HepG2 (cell line): ENCODE data around the gene ABHD12. TPM values are rescaled to one million over a fixed set of nuclear protein-coding genes. Genes with fewer than 3 reads are reported as not detected.
A peak's percentile ranks its signal among the peaks of the same experiment; 100 is the strongest.

Experiments
- ATAC-seq: fragments of 200-7000 bp; cut with Tn5 transposase; 3 replicates; pipeline ENCODE4 v1.9.1; 2020; ENCODE audit warnings: mild to moderate bottlenecking, moderate library complexity
- BruUV-seq: library from RNA; stranded (reverse); fragments of 400-500 nt; replicated peaks from 2 replicates; lab custom pipeline; 2021; lab: Mats Ljungman, UMichigan
- CTCF ChIA-PET: fragments of 300-600 bp; formaldehyde crosslinking; extraction: SDS; loops from one replicate; lab custom pipeline; 2021; ENCODE audit warnings: low total read pairs, inconsistent platforms, low intra/inter-chr PET ratio; lab: Yijun Ruan, JAX
- POLR2A ChIA-PET: fragments of 350-600 bp; sonication (Branson Sonifier 250); formaldehyde crosslinking; loops from one replicate; lab custom pipeline; 2020; ENCODE audit warnings: antibody characterized with exemption, inconsistent platforms; lab: Yijun Ruan, JAX
- DNase-seq: peaks from one replicate; pipeline ENCODE4 v3.0.0-alpha.2; 2015; ENCODE audit warnings: low spot score
- FAIRE-seq: peaks from 3 replicates; lab custom pipeline; 2011; peaks lifted over from hg19 to GRCh38; lab: Jason Lieb, UNC
- H2AFZ ChIP-seq: one replicate; pipeline ENCODE4 v1.6.1; 2011; ENCODE audit warnings: low read length, inconsistent platforms
- H3K27ac ChIP-seq: fragments of 300-600 bp; 3 replicates; pipeline ENCODE4 v1.8.0; 2011; ENCODE audit warnings: mixed run types, mild to moderate bottlenecking, mixed read lengths, low read length, inconsistent platforms; ENCODE audit not compliant: insufficient read depth; ENCODE audit errors: extremely low read length
- H3K27me3 ChIP-seq, 2 experiments: fragments of 200-600 bp in 1 of 2; 2 replicates in 1 of 2; 3 replicates in 1 of 2; pipeline versions ENCODE4 v1.6.0 to v1.8.0; 2011; ENCODE audit warnings: low read length in 2 of 2, mild to moderate bottlenecking in 2 of 2, moderate library complexity in 2 of 2, inconsistent platforms in 1 of 2; ENCODE audit not compliant: insufficient read depth in 2 of 2, control insufficient read depth in 1 of 2
- H3K36me3 ChIP-seq, 2 experiments: fragments of 200-600 bp in 1 of 2; replicated peaks in 1 of 2; 2 replicates in 1 of 2; 3 replicates in 1 of 2; pipeline versions ENCODE4 v1.5.1 to v1.8.0; 2011; ENCODE audit warnings: low read length in 2 of 2, inconsistent platforms in 1 of 2; ENCODE audit not compliant: insufficient read depth in 2 of 2, control insufficient read depth in 1 of 2
- H3K4me1 ChIP-seq: 2 replicates; pipeline ENCODE4 v1.5.1; 2012; ENCODE audit warnings: low read length, inconsistent platforms; ENCODE audit not compliant: insufficient read depth
- H3K4me2 ChIP-seq: 2 replicates; pipeline ENCODE4 v1.6.0; 2011; ENCODE audit warnings: low read depth, low read length, inconsistent platforms
- H3K4me3 ChIP-seq, 3 experiments: fragments of 200-600 bp in 1 of 3; sonication (generic), shearing (Covaris generic) in 1 of 3; replicated peaks in 1 of 3; 2 replicates each; pipeline ENCODE4 v1.5.1; 2011 to 2016; ENCODE audit warnings: low read length in 3 of 3, inconsistent platforms in 2 of 3, low read depth in 2 of 3, mild to moderate bottlenecking in 2 of 3, control low read depth in 1 of 3, mixed read lengths in 1 of 3; ENCODE audit not compliant: insufficient read depth in 1 of 3
- H3K79me2 ChIP-seq: one replicate; pipeline ENCODE4 v1.6.1; 2011; ENCODE audit warnings: low read length, inconsistent platforms; ENCODE audit not compliant: insufficient read depth
- H3K9ac ChIP-seq: 2 replicates; pipeline ENCODE4 v1.6.0; 2011; ENCODE audit warnings: mild to moderate bottlenecking, low read depth, low read length, inconsistent platforms; ENCODE audit not compliant: insufficient read depth
- H3K9me3 ChIP-seq: 2 replicates; pipeline ENCODE4 v1.5.1; 2012; ENCODE audit warnings: mild to moderate bottlenecking, low read length
- H4K20me1 ChIP-seq: 2 replicates; pipeline ENCODE4 v1.6.0; 2011; ENCODE audit warnings: inconsistent platforms, mild to moderate bottlenecking, low read length, moderate library complexity; ENCODE audit not compliant: insufficient read depth
- CCAR2 ChIP-seq: fragments of 200-400 bp; formaldehyde crosslinking; optimal IDR thresholded peaks from 2 replicates; pipeline ENCODE3; 2018; ENCODE audit warnings: low read depth, mild to moderate bottlenecking, low read length, moderate library complexity
- HBP1 ChIP-seq: IDR thresholded peaks from 2 replicates; pipeline ENCODE4 v1.6.1; 2016; ENCODE audit warnings: low read depth, control low read depth
- HDAC1 ChIP-seq: sonication (generic); formaldehyde crosslinking; IDR thresholded peaks from 2 replicates; pipeline ENCODE4 v1.5.1; 2020; ENCODE audit warnings: mild to moderate bottlenecking, missing genetic modification reagents
- HINFP ChIP-seq: sonication (generic); formaldehyde crosslinking; IDR thresholded peaks from 2 replicates; pipeline ENCODE4 v1.4.0; 2020; ENCODE audit warnings: low read depth, mild to moderate bottlenecking, missing genetic modification reagents
- KMT2A ChIP-seq: sonication (generic); formaldehyde crosslinking; IDR thresholded peaks from 2 replicates; pipeline ENCODE4 v1.4.0; 2020; ENCODE audit warnings: missing genetic modification reagents
- LCORL ChIP-seq, 2 experiments: fragments of 450-650 bp in 1 of 2; sonication (generic) in 1 of 2; formaldehyde crosslinking in 1 of 2; IDR thresholded peaks; 2 replicates each; pipeline versions ENCODE4 v1.5.0 to v1.6.1; 2017 to 2020; ENCODE audit warnings: antibody characterized with exemption in 1 of 2, missing genetic modification reagents in 1 of 2
- NFATC3 ChIP-seq: sonication (generic); formaldehyde crosslinking; IDR thresholded peaks from 2 replicates; pipeline ENCODE4 v1.5.1; 2020; ENCODE audit warnings: mild to moderate bottlenecking, missing genetic modification reagents
- NFIC ChIP-seq: IDR thresholded peaks from 2 replicates; pipeline ENCODE4 v1.6.1; 2012; ENCODE audit warnings: mild to moderate bottlenecking, low read length, inconsistent platforms
- SETDB1 ChIP-seq: sonication (generic); formaldehyde crosslinking; IDR thresholded peaks from 2 replicates; pipeline ENCODE4 v1.5.1; 2020; ENCODE audit warnings: missing genetic modification reagents, mild to moderate bottlenecking, borderline replicate concordance
- SP1 ChIP-seq, 2 experiments: fragments of 450-650 bp in 1 of 2; sonication (generic) in 1 of 2; formaldehyde crosslinking in 1 of 2; IDR thresholded peaks; 2 replicates each; pipeline versions ENCODE4 v1.4.0 to v1.6.1; 2016 to 2020; ENCODE audit warnings: missing genetic modification reagents in 1 of 2
- YEATS4 ChIP-seq: sonication (generic); formaldehyde crosslinking; IDR thresholded peaks from 2 replicates; pipeline ENCODE4 v1.4.0; 2020; ENCODE audit warnings: missing genetic modification reagents, borderline replicate concordance
- ZNF264 ChIP-seq: sonication (generic); formaldehyde crosslinking; IDR thresholded peaks from 2 replicates; pipeline ENCODE4 v1.4.0; 2020; ENCODE audit warnings: missing genetic modification reagents
- ZNF280D ChIP-seq: sonication (generic); formaldehyde crosslinking; IDR thresholded peaks from 2 replicates; pipeline ENCODE4 v1.5.1; 2020; ENCODE audit warnings: mild to moderate bottlenecking, missing genetic modification reagents
- ZNF550 ChIP-seq: sonication (generic); formaldehyde crosslinking; IDR thresholded peaks from 2 replicates; pipeline ENCODE4 v1.4.0; 2020; ENCODE audit warnings: mild to moderate bottlenecking, missing genetic modification reagents, borderline replicate concordance
- ZNF740 ChIP-seq: sonication (generic); formaldehyde crosslinking; IDR thresholded peaks from 2 replicates; pipeline ENCODE4 v1.4.0; 2020; ENCODE audit warnings: missing genetic modification reagents
- WGBS: methylation state at CpG from one replicate; pipeline ENCODE4 v1.1.6; 2017; ENCODE audit warnings: low lambda C conversion rate; 5-methylcytosine and 5-hydroxymethylcytosine counted together
- in situ Hi-C: cut with HindIII; loops from 2 replicates; pipeline ENCODE4 v1.10.0; 2017; ENCODE audit warnings: low pct_unique_long_range_greater_than_20kb; ENCODE audit not compliant: extremely low pct_ligation_motif_present
- intact Hi-C: fragments of 100-400 bp; cut with micrococcal nuclease; formaldehyde crosslinking; loops from one replicate; pipeline ENCODE4 v1.10.0; 2022; ENCODE audit not compliant: unreplicated experiment
- polyA plus RNA-seq, 8 experiments: library from polyadenylated mRNA; depleted of rRNA in 3 of 8; stranded (reverse) in 7 of 8; unstranded in 1 of 8; fragments of >200 nt; fragmentation: Illumina TruSeq in 4 of 8; extraction: Trizol in 4 of 8; gene quantifications; 2 replicates each; pipeline versions ENCODE4 v1.2.1 to v1.2.3, GENCODE V29; 2011 to 2016; ENCODE audit warnings: low read depth in 4 of 8, missing spikeins in 1 of 8, mixed read lengths in 1 of 8; ENCODE audit not compliant: insufficient read depth in 1 of 8
- total RNA-seq, 5 experiments: library from RNA; depleted of rRNA; stranded (reverse); fragments of >200 nt; fragmentation: Illumina TruSeq; extraction: Trizol; gene quantifications; 2 replicates each; pipeline ENCODE4 v1.2.3, GENCODE V29; 2016; ENCODE audit warnings: low read depth in 1 of 5

The ABHD12 gene
- total and polyA plus RNA-seq, 2 of the 13 experiments (the other 11 are each of a cell fraction or from before 2014, with no cell fraction given) = 23.5 to 72.1 TPM

GRCh38 chr20:25407311-25408169, 16.9 kb upstream of the ABHD12 start, which contains the start of gene GINS1 (continued):
- peak; percentile 94; the same call in 1 of the 2 replicates for TF ChIP-seq ZNF550 (CRISPR knock-in tag)
- no peak; the same call in none of the 2 replicates for TF ChIP-seq HINFP
- TF ChIP-seq YEATS4 (CRISPR knock-in tag) = peak; percentile 99

- Histone ChIP-seq H3K79me2 (peaks cover under 1% of the 10 kb centered on the region), H3K27me3 (no peaks in the 10 kb centered on the region; a peak in 1 of 5 replicates), H3K27ac (no peak overlapping the region), H3K4me2 (no peak overlapping the region), H3K4me1 (peaks cover 34% of the 10 kb centered on the region), H4K20me1 (no peaks in the 10 kb centered on the region), H2AFZ (no peak overlapping the region), H3K36me3 (no peaks in the 10 kb centered on the region), H3K9me3 (peaks cover 35% of the 10 kb centered on the region), H3K4me3 (no peak overlapping the region), H3K9ac (no peak overlapping the region)
- ChIA-PET POLR2A (no interaction called here), CTCF (no interaction called here)
- no peak for ATAC-seq
- in situ Hi-C loops = no loop called here
- no peak for DNase-seq
- FAIRE-seq = no peak
- BruUV-seq = no TSS peak
- intact Hi-C loops = no loop called here
- WGBS = 80% methylated on average over 7 of the region's 7 CpGs
- TF ChIP-seq NFIC (no peak), KMT2A (CRISPR knock-in tag) (no peak), ZNF264 (CRISPR knock-in tag) (no peak), SETDB1 (peak; percentile 34; the same call in 1 of the 2 replicates), LCORL (IDR thresholded peaks at IDR 0.05) (no peak), LCORL (CRISPR knock-in tag; IDR thresholded peaks at IDR 0.05) (no peak), ZNF280D (CRISPR knock-in tag) (peak; percentile 95), HBP1 (no peak), CCAR2 (no peak), SP1 (IDR thresholded peaks at IDR 0.05) (no peak), SP1 (CRISPR knock-in tag; IDR thresholded peaks at IDR 0.05) (no peak), NFATC3 (CRISPR knock-in tag) (no peak), ZNF740 (peak; percentile 72; the same call in 1 of the 2 replicates), HDAC1 (no peak)
Observed at GRCh38 chr20:25402583-25402982, 11.9 kb upstream of the ABHD12 start.
